Measurements from ENCODE around the gene TMEM242.

The TMEM242 gene

GRCh38 chr6:157270916-157271315 is 52.4 kb downstream of the TMEM242 start:
- DNase-seq (ENCODE audit: low read depth), result no peak

- no peak for DNase-seq (ENCODE audit: low read depth)
These were observed 53.0 kb downstream of the TMEM242 start for GRCh38 chr6:157270308-157270707.

DNA sequence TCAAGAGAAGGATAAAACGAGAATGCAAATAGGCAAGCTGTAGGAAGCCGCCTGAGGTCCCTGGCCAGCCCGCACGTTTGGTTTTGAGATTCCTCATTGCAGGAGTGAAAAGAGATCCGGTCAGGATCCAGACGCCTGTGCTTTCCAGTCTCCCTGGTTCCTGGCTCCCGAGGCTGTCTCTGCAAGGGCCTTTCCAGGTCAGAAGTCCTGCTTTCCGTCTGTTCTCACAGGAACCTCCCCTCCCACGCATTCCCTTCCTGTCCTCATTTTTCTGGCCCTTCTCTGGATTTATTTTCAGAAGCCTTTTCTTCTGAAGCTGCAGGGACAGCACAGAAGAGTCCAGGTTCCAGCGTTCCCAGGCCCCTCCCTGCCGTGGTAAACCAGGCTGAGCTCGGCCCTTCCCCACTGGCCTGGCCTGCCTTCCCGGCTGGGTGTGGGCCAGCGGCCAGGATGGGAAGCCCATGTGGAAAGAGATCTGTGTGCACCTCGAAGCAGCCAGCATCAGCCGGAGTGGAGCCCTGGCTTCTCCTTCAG is 54.0 kb downstream of the TMEM242 start:
- DNase-seq (ENCODE audit: low read depth), result no peak

DNA sequence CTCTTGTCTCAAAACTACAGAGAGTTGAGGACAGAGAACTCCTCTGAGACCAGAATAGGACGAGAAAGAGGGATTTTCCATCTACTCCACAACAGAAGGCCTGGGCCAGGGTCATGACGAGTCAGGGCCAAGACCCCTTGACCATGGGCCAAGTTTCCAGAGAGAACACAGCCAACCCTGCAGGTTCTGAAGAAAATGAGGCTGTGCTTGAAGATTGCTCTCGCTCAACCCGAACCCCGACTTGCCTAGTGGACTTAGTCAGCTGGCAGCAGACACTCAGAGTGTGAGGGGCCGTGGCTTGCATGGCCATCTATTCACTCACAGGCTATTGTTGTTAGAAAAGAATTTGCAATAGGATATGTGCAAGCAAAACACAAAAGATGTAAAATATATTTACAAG is 54.5 kb downstream of the TMEM242 start:
- no peak for DNase-seq (ENCODE audit: low read depth)

DNA sequence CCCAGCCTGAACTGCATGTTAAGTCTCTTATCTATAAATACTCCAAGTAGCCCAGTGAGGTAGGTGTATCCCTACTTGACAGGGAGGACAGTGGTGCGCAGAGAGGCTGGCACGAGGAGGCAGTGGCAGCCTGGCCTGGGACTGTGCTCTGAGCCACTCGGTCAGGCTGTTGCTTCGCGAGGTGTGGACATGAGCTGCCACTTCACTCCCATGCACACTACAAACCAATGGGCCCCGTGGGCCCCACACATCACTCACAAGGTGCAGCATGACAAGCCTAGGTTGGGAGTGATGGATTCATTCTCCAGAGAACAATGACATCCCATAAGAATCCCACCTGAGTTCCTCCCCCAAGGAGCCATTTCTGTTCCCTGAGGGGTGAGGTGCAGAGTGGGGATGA is 54.9 kb downstream of the TMEM242 start:
- DNase-seq (ENCODE audit: low read depth), result no peak

DNA sequence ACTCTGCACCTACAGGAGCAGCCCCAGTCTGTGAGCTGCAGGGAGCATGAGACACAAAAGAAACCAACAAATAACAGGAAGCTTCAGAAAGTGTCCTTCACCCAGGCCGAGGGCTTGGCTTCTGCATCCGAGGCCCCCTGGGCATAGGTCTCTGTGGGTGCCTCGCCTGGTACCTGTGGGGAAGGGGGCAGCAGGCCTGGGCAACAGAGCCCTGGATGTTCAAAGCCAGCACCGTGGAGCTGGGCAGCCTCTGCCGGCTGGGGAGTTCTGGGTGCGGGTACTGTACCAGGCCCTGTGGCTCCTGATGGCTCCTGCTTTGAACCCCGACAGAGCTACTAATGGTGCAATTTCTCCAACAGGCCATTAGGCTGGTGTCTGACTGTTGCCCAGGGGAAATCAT is 55.7 kb downstream of the TMEM242 start:
- DNase-seq (ENCODE audit: low read depth), result no peak

- DNase-seq (ENCODE audit: low read depth), result no peak
These were observed 56.2 kb downstream of the TMEM242 start for GRCh38 chr6:157267109-157267611.

- DNase-seq (ENCODE audit: low read depth), result no peak
These were observed 56.8 kb downstream of the TMEM242 start for GRCh38 chr6:157266274-157267101.

DNA sequence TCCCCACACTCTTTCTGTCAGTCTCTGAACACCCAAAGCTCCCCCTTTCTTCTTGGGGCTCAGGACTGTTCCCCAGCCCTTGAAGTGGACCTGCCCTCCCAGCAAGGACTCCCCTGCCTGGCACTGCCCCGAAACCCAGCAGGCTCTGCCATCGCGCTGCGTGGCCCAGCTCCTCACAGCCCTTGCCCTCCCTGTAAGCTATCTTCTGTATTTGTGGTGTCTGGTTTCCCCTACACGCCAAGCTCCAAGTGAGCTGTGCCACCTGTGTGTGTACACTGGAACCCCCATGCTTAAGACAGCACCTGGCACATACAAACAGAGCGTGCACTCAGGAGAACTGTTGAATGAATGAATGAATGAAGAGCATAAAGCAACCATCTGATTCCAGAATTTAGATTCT is 57.7 kb downstream of the TMEM242 start:
- DNase-seq (ENCODE audit: low read depth), result no peak

GRCh38 chr6:157265186-157265585 is 58.1 kb downstream of the TMEM242 start:
- DNase-seq (ENCODE audit: low read depth), result no peak

DNA sequence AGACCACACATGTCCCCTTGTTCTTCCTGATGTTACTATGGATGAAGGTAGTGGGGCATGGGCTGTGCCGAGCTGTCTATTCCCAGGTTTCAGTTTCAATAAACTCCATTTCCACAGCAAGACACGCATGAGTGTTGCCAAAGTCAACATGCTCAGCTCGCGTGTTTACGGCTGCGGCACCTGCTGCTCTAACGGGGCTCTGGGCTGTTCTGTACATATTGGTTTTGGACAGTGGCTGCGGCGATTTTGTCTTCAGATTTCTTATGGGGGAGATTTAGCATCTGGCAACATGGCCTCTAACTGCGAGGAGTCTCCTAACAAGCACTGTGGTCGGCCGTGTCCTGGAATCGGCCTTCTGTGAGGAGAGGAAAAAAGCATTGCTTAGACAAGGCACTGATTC is 58.6 kb downstream of the TMEM242 start:
- DNase-seq (ENCODE audit: low read depth), result no peak

- no peak for DNase-seq (ENCODE audit: low read depth)
These were observed 59.4 kb downstream of the TMEM242 start for GRCh38 chr6:157263881-157264397.

DNA sequence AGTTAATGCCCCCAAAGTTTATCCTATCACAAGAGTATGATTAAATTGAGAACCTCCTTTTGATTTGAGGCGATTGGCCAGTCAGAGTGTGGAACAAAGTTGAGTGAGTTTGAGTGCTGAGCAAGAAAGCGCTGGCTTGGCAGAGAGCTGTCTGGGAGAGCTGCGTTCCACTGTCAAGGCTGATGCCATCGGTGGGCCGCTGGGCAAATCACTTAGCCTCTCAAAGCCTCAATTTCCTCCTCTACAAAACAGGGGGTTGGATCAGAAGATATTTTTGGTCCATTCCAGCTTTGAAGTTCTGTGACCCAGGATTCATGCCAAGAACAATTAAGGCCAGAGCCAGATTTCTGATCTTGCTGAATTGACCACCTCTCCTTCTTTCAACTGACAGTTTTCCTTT is 60.2 kb downstream of the TMEM242 start:
- DNase-seq (ENCODE audit: low read depth), result no peak

DNA sequence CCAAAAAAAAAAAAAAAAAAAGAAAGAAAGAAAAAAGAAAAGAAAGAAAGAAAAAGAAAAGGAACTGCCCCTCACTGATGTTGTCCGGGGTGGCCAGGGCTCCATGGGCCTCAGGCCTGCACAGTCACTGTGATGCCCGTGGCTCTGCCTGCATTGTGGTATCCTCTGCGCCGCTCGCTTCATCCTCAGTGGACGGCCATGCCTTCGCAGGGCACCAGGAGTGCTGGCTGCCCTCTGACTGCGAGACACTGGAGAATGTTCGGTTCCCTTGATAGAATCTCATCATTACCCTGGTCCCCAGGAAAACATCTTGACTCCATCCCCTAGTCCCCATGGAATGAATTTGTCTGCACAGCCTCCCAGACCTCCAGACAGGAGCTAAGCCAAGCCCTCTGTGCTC is 61.7 kb downstream of the TMEM242 start:
- no peak for DNase-seq (ENCODE audit: low read depth)

DNA sequence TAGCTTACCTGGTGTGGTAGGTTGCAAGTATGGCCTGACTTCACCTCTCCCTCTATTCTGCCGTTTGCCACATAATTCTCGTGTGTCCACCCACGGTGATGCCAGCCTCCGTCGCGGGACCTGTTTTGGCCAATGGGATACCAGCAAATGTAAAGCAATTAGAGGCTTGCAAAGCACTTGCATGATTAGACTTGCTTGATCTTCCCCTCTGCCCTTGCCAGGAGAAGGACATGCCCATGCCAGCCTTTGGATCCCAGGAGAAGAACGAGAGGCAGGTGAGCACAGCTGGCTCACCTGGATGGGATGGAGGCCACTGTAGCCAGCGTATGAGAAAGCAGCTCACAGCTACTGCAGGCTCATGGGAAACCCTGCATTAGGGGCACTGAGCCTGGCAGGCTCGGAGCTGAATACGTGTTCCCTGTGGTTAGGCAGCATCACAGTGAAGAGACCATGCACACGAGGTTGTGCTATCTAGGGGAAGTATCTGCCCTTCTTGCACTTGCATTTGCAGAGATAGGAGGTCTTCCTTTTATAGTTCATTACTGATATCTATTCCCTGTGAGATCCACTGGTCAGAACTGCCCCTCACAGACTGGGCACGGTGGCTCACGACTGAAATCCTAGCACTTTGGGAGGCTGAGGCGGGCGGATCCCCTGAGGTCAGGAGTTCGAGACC is 62.4 kb downstream of the TMEM242 start:
- DNase-seq (ENCODE audit: low read depth), result no peak

DNA sequence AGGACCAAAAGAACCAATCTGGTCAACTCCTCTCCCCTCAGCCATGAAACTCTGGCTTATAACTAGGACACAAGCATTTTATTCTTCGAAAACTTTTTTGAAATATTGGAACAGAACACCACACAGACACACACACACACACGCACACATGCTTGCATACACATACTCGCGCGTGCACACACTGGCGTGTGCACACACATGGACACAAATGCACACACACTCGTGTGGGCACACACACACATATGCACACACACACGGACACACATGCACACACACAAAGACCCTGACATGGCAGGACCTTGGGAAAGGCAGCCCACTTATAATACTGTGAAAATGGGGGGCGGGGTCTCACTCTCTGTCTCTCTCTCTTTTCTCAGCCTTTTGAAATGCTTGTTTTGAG is 63.9 kb downstream of the TMEM242 start:
- no peak for DNase-seq (ENCODE audit: low read depth)

GRCh38 chr6:157258878-157259277 is 64.4 kb downstream of the TMEM242 start:
- no peak for DNase-seq (ENCODE audit: low read depth)

DNA sequence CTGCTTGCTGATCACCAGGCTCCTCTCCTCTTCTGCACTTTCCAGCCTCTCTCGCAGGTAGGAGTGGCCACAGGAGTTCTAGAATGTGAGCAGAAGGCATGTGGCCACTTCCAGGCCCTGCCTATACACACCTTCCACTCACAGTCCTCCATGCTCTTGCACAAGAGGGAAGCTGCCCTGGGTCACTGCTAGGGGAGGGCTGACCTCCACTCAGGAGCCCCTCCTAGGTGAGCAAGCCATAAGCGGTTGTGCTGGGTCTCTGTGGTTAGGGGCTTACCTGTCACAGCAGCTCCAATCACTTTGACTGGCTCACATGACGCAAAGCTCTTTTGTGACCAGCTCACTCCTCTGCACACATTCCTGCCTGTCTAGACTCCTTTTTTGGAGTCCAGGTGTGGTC is 68.2 kb downstream of the TMEM242 start:
- DNase-seq (ENCODE audit: low read depth), result no peak

GRCh38 chr6:157254538-157254937 is 68.8 kb downstream of the TMEM242 start:
- DNase-seq (ENCODE audit: low read depth), result no peak

- DNase-seq (ENCODE audit: low read depth), result no peak
These were observed 69.6 kb downstream of the TMEM242 start for GRCh38 chr6:157253699-157254098.

- no peak for DNase-seq (ENCODE audit: low read depth)
These were observed 70.3 kb downstream of the TMEM242 start for GRCh38 chr6:157253017-157253416.

DNA sequence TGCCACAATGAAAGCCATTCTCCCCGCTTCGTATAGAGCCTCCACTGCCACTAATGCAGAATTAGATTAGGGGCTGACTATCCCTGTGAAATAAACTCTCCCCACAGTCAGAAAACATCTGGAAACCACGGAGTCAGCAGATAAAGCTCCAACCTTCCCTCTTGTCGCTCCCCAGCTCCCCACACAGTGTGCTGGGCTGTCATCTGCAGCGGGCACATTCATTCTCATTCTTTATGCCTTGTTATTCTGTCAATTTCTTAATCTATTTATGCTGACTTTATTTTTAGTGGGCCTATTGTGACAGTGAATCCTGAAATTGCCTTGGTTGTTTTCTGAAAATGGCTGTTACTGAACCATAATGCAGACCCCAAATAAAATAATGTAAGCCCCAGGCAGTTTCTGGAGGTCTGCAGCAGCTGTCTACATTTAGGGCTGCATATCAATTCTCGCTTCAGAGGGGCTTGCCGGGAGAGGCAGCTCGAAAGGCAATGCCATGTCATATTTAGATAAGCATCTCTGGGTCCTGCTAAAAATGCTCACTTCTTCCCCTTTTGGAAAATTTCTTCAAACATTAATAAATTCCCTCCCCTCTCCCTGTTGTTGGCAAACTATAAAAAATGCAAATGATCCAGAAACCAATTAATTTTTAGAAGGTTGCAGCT is 71.6 kb downstream of the TMEM242 start:
- DNase-seq (ENCODE audit: low read depth), result no peak

Measured in T follicular helper cell (primary cell).